ENCODE measurements around the gene SH3PXD2B.

- TF ChIP-seq CTCF (IDR thresholded peaks at IDR 0.05; ENCODE audit: low read length) (no peak), EZH2 (IDR thresholded peaks at IDR 0.05; ENCODE audit: borderline replicate concordance, low read length) (no peak)
Measured at GRCh38 chr5:172322028-172322965, 132.0 kb downstream of the SH3PXD2B start.

Measured in OCI-LY1 (cell line).